Raji (cell line): Measurements from ENCODE around the gene MAP3K9.

Experiments
- POLR2A ChIP-seq: IDR thresholded peaks from 2 replicates; pipeline ENCODE4 v1.6.1; 2011; ENCODE audit warnings: low read depth, low read length, control low read depth; ENCODE audit not compliant: insufficient read depth

MAP3K9 gene

GRCh38 chr14:70706177-70706576, 103.1 kb downstream of the MAP3K9 start:
- no peak for TF ChIP-seq POLR2A

DNA sequence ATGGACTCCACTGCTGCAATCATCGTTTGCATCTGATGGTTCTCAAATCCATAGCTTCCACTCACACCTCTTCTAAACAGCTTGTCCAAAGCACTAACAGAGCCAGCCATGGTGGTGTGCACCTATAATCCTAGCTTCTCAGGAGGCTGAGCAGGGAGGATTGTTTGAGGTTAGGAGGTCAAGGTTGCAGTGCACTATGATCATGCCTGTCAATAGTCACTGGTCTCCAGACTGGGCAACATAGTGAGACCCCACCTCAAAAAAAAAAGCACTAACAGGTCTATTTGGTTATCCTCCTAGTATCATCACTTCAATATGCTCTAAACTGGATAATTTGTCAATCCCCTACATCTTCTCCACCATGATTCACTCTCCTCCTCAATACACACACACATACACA, 104.4 kb downstream of the MAP3K9 start:
- TF ChIP-seq POLR2A, result no peak

GRCh38 chr14:70702161-70702560, 107.2 kb downstream of the MAP3K9 start:
- no peak for TF ChIP-seq POLR2A

DNA sequence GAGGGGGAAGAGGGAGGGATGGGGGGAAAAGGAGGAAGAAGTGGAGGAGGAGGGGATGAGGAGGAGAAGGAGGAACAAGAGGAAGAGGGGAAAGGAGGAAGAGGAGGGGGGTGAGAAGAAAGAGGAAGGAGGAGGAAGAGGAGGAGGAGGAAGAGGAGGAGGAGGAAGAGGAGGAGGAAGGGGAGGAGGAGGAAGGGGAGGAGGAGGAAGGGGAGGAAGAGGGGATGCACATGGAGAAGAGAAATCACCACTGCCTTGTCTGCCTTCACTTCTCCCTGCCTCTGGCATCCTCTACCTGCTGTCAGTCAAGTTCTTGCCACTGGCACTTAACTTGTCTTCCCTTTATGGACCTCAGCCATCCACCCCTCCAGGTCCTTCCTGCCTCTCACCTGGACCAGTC, 107.7 kb downstream of the MAP3K9 start:
- TF ChIP-seq POLR2A, result no peak

DNA sequence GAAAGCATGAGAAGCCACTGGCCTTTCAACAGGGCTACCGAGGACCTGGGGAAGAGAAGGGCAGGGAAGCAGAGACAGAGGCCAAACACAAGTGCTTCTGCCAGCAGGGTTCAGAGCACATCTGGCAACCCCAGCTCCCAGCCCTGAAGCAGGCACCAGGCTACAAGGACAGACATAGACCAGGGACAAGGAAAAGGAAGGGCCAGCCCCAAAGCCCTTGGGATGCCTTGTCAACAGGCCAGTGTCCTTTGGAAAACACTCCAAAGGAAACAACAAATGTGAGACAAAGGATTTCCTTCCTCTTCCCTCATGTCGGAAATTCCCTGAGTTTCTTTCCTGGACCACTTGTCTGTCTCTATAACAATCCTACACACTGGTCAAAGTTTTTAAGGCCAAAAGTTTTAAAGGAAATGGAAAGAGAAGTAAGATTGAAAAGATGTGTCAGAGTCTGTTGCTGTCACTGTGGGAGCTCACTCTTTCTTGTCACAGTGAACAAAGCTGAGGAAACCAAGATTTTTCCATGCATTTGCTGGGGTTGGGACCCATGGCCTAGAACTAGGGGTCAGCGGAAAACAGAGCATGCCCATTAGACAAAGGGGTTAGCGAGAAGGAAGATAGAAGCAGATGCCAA, 108.2 kb downstream of the MAP3K9 start:
- no peak for TF ChIP-seq POLR2A

DNA sequence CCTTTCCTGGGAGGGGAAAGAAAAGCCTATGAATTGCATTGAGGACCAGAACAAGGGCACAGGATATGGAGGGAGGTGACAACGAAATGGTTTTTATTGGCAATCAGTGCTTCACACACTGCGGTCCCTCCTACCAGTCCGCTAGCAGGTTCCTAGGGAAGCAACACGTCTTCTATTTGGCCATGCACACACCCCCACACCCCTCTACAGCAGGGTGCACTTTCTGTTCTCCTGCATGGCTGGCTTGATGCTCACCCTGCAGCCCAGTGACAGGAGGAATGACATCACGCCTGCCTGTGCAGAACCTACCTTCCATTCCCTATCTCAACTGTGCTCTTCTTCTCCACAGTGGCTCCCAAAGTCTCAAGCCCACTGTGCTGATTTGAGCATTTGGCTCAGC, 109.7 kb downstream of the MAP3K9 start:
- TF ChIP-seq POLR2A, result no peak

DNA sequence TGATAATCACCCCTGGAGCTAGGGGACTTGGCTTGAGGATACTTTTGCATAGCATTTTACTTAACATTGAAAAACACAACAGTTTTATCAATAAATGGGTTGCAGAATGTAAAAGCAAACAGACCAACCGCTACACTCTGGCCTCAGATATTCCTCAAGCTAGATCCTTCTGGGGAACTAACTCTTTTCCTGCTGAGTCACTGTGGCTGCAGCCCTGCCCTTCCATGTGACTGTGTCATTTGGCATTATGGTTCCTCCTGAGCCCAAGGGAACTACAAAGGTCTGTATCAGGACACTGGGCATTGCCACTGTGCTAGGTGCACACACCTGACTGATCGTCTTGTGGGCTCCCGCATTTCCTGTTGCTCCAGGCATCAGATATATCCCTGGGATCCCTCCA, 111.0 kb downstream of the MAP3K9 start:
- TF ChIP-seq POLR2A, result no peak

GRCh38 chr14:70697701-70698100, 111.6 kb downstream of the MAP3K9 start:
- no peak for TF ChIP-seq POLR2A

GRCh38 chr14:70696026-70696425, 113.3 kb downstream of the MAP3K9 start:
- no peak for TF ChIP-seq POLR2A

GRCh38 chr14:70692210-70692609, 117.1 kb downstream of the MAP3K9 start:
- no peak for TF ChIP-seq POLR2A

- no peak for TF ChIP-seq POLR2A
These were observed 123.7 kb downstream of the MAP3K9 start for GRCh38 chr14:70685474-70686197.

DNA sequence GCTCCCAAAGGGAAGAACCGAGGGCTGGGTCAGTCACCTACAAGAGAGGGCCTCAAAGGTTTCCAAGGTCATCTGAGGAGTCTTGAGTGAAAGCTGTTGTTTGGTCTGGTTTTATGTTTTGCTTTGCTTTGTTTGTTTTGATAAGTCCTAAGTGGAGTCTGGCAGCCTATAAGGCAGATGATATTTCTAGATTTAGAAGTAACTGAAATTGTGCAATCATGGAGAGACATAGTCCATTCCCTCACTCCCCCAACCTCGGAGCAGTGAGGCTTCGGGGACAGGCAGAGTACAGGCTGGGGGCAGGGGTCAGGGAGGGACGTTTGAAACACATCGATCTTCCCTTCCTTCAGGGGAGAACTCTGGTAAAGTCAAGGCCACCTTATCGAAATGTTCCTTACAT, 125.3 kb downstream of the MAP3K9 start:
- no peak for TF ChIP-seq POLR2A

DNA sequence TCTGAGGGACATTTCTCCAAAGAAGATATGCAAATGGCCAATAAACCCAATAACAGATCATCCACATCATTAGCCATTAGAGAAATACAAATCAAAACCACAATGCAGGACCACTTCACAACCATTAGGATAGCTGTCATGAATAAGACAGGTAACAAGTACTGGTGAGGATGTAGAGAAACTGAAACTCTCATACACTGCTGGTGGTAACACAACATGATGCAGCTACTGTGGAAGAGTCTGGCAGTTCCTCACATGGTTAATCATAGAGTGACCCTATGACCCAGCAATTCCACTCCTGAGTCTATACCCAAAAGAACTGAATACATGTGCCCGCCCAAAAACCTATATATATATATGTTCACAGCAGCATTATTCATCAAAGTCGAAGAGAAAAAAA, 128.6 kb downstream of the MAP3K9 start:
- TF ChIP-seq POLR2A, result no peak

GRCh38 chr14:70677341-70677740, 132.0 kb downstream of the MAP3K9 start:
- TF ChIP-seq POLR2A, result no peak
